RWPE1 (cell line): Measurements from ENCODE around the gene FAM228B.
"Not testable (repeated sequence)": the region's sequence is repeated elsewhere in the genome, so short reads cannot be mapped to it uniquely, and the experiment has no call there.

ENCODE experiments used
- CTCF ChIA-PET: fragments of 350-600 bp; sonication (Branson Sonifier 250); formaldehyde crosslinking; extraction: SDS; loops from one replicate; lab custom pipeline; 2021; lab: Yijun Ruan, JAX
- POLR2A ChIA-PET: fragments of 400-600 bp; formaldehyde crosslinking; extraction: SDS; loops from one replicate; lab custom pipeline; 2020; ENCODE audit warnings: antibody characterized with exemption; ENCODE audit not compliant: low non-redundant PET; lab: Yijun Ruan, JAX
- DNase-seq: peaks from one replicate; pipeline ENCODE4 v3.0.0; 2012; ENCODE audit warnings: low spot score
- H3K27ac ChIP-seq: fragments of 450-650 bp; 2 replicates; pipeline ENCODE4 v1.5.1; 2017
- TF ChIP-seq, protein P1 (sequence below): fragments of 450-650 bp; conservative IDR thresholded peaks from 2 replicates; pipeline ENCODE4 v1.5.1; 2017; ENCODE audit warnings: low read depth, mild to moderate bottlenecking

Gene FAM228B

DNA sequence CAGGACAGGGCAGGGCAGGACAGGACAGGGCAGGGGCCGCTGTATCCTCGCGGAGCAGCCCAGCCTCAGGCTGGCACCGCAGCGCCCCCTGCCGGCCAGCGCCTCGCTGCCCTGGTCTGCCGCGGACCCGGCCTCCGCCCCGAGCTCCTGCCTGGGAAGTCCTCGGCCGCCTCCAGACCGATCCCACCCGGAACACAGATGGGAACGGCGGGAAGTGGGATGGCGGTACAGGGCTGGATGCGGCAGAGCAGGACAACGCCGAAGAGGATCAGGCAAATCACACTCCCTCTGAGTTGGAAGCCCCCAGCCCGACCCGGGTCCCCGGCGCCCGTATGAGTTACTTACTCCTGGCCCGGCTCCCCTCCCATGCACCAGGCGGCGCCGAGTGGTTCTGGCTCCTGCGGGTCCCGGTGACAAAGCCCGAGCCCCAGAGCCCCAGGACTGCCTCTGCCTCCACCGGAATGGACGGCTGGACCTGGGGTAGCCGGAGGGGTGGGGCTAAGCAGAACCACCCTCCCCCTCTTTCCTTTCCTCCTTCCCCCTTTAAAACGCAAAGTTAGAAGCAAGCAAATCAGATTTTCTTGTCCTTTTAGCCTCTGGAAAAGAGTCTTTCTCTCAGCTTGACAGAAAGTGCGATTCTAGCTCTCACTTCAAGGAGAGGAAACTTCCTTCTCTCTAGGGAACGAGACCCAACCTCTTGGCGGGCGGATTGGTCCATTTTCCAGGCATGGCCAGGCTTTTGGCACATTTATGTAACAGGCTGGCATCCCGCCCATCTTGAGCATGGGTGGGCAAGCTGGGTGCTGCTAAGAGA is 38.7 kb upstream of the FAM228B start, which contains the start of gene TP53I3:
Gene TP53I3, minus strand, starts transcription at position 449 of the 814 bp plus-strand sequence. CDS start 508 bp downstream, outside the sequence.
- CTCF ChIA-PET, result interaction anchor here (0.5 to 1.6 kb wide), 15 partner anchors 7 to 187 kb away, joined by 3 to 10 read pairs (median 3); partner anchors contain the start of gene ATAD2B
- TF ChIP-seq, protein P1, sequence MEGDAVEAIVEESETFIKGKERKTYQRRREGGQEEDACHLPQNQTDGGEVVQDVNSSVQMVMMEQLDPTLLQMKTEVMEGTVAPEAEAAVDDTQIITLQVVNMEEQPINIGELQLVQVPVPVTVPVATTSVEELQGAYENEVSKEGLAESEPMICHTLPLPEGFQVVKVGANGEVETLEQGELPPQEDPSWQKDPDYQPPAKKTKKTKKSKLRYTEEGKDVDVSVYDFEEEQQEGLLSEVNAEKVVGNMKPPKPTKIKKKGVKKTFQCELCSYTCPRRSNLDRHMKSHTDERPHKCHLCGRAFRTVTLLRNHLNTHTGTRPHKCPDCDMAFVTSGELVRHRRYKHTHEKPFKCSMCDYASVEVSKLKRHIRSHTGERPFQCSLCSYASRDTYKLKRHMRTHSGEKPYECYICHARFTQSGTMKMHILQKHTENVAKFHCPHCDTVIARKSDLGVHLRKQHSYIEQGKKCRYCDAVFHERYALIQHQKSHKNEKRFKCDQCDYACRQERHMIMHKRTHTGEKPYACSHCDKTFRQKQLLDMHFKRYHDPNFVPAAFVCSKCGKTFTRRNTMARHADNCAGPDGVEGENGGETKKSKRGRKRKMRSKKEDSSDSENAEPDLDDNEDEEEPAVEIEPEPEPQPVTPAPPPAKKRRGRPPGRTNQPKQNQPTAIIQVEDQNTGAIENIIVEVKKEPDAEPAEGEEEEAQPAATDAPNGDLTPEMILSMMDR, result peak; percentile 96
- H3K27ac ChIP-seq, result peak within 1 kb of the TSS; percentile 97
- DNase-seq, result peak; percentile 78
- POLR2A ChIA-PET, result interaction anchor here (1.0 kb wide), 1 partner anchor 157 kb away, joined by 12 read pairs; no protein-coding TSS in a partner anchor

DNA sequence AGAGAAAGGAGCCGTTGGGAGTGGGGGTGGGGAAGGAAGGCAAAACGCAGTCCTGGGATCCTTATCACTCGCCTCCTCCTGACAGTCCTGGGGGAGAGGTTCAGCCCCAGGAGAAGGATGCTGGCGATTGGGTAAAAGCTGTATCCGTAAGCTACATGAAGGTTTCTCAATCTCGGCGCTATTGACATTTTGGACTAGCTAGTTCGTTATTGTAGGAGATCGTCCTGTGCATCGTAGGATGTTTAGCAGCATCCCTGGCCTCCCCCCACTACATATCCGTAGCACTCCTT is 38.1 kb upstream of the FAM228B start:
- TF ChIP-seq, protein P1, result no peak
- ChIA-PET POLR2A (no interaction called here), CTCF (interaction anchor here (0.7 to 1.6 kb wide), 3 partner anchors 34 to 158 kb away, joined by 3 to 9 read pairs (median 4); partner anchors contain the start of gene ATAD2B)
- H3K27ac ChIP-seq, result peak overlapping the region; percentile 97
- no peak for DNase-seq

DNA sequence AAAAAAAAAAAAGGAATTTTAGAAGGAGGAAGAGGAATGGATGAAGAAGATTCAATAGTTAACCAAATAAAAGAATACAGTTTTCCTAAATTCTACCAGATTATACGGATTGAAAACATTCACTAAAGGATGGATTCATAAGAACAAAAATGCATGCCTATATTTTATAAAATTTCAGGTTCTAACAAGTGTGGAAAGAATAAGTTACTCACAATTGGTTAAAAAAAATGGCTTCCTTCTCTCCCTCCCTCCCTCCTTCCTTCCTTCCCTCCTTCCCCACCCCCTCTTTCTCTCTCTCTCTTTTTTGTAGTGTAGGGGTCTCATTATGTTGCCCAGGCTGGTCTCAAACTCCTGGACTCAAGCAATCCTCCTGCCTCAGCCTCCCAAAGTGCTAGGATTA is 37.0 kb upstream of the FAM228B start:
- DNase-seq, result no peak
- ChIA-PET CTCF (no interaction called here), POLR2A (no interaction called here)
- TF ChIP-seq, protein P1, result no peak
- no peak overlapping the region for H3K27ac ChIP-seq

DNA sequence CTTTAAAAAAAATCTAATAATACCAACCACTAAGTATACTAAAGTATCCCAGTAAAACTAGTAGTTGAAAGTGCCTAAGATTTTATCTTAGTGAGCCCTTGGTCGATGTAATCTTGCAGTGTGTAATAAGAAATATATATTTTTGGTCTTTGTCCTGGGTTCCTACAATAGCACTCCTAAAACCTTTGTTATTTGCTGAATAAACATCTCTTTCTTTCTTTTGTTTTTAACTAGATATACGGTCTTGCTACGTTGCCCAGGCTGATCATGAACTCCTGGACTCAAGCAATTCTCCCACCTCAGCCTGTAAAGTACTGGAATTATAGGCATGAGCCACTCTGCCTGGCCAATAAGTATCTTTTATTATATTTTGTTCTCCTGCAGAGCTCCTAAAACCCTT is 36.2 kb upstream of the FAM228B start:
- ChIA-PET CTCF (no interaction called here), POLR2A (no interaction called here)
- DNase-seq, result no peak
- TF ChIP-seq, protein P1, result no peak
- H3K27ac ChIP-seq, result no peak overlapping the region

DNA sequence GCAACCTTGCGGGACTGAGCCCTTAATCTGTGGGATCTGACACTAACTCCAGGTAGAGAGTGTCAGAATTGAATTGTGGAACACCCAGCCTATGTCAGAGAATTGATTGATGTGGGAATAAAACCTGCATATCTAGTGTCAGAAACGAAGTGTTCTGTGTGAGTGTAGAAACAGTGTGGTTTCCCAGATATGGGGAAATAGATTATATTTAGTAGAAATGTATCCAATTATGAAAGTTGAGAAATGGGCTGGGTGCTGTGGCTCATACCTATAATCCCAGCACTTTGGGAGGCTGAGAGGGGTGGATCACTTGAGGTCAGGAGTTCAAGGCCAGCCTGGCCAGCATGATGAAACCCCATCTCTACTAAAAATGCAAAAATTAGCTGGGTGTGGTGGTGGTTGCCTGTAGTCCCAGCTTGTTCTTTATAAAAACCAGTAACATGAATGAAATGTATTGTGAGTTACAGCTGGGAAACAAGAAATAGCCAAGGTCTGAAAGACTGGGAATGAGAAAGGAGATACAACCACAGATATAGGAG is 34.4 kb upstream of the FAM228B start:
- no peak for DNase-seq
- ChIA-PET POLR2A (no interaction called here), CTCF (interaction anchor here (0.7 kb wide), 1 partner anchor 124 kb away, joined by 5 read pairs; no protein-coding TSS in a partner anchor)
- TF ChIP-seq, protein P1, result no peak
- no peak overlapping the region for H3K27ac ChIP-seq

DNA sequence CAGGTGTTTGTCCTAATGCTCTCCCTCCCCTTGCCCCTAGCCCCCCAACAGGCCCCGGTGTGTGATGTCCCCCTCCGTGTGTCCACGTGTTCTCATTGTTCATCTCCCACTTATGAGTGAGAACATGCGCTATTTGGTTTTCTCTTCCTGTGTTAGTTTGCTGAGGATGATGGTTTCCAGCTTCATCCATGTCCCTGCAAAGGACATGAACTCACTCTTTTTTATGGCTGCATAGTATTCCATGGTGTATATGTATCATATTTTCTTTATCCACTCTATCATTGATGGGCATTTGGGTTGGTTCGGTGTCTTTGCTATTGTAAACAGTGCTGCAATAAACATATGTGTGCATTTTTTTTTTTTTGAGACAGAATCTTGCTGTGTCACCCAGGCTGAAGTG is 30.0 kb upstream of the FAM228B start:
- POLR2A ChIA-PET, CTCF ChIA-PET, H3K27ac ChIP-seq, DNase-seq: not testable (repeated sequence)

DNA sequence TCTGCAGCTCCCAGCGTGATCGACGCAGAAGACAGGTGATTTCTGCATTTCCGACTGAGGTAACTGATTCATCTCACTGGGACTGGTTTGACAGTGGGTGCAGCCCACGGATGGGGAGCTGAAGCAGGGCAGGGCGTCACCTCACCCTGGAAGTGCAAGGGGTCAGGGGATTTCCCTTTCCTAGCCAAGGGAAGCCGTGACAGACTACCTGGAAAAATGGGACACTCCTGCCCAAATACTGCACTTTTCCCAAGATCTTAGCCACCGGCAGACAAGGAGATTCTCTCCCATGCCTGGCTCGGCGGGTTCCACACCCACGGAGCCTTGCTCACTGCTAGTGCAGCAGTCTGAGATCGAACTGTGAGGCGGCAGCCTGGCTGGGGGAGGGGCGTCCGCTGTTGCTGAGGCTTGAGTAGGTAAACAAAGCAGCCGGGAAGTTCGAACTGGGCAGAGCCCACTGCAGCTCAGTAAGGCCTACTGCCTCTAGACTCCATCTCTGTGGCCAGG is 28.0 kb upstream of the FAM228B start:
- POLR2A ChIA-PET, DNase-seq, H3K27ac ChIP-seq: not testable (repeated sequence)
- CTCF ChIA-PET, result interaction anchor here (0.8 kb wide), 1 partner anchor 168 kb away, joined by 3 read pairs; the partner anchor contains the start of gene ATAD2B

DNA sequence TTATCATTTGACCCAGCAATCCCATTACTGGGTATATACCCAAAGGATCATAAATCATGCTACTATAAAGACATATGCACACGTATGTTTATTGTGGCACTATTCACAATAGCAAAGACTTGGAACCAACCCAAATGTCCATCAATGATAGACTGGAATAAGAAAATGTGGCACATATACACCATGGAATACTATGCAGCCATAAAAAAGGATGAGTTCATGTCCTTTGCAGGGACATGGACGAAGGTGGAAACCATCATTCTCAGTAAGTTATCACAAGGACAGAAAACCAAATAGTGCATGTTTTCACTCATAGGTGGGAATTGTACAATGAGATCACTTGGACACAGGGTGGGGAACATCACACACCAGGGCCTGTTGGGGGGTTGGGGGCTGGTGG is 22.5 kb upstream of the FAM228B start:
- H3K27ac ChIP-seq, CTCF ChIA-PET, POLR2A ChIA-PET, DNase-seq: not testable (repeated sequence)
